IPS-18c (cell line): ENCODE results near the gene TRPC1.

Experiments
- H3K4me3 ChIP-seq: 2 replicates; pipeline ENCODE4 v1.7.0; 2013; ENCODE audit warnings: low read depth, mild to moderate bottlenecking, low read length, moderate library complexity; ENCODE audit not compliant: insufficient read depth
- H3K9me3 ChIP-seq: one replicate; pipeline ENCODE4 v1.6.1; 2013; ENCODE audit warnings: mild to moderate bottlenecking, low read length, moderate library complexity; ENCODE audit not compliant: control insufficient read depth, insufficient read depth

Gene TRPC1

DNA sequence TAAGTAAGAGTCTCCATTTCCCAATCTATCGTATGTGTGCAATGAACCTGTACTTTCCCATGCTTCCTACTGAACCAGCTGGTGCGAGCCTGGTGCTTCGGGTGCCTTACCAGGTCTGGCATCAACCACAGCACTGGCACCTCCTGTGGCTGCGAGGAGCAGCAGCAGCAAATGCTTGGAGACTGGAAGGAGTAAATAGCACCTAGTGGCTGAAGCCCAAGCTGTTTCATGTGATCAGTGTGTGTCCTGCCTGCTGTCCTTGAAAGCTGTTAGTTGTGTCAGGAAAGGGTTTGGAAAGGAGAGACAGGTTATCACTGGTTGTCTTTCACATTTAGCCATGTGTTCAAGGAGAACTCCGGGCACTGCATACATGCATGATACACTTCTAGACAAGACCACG, 133.2 kb downstream of the TRPC1 start:
- Histone ChIP-seq H3K9me3 (no peaks in the 10 kb centered on the region), H3K4me3 (no peak overlapping the region)
